Gastrocnemius medialis (tissue), 4 donors: ENCODE data around the gene IQGAP1. TPM values are rescaled to one million over a fixed set of nuclear protein-coding genes. Genes with fewer than 3 reads are reported as not detected.

ENCODE experiments used
- ATAC-seq, 2 donors: fragments of 150-250 bp; one replicate each; pipeline ENCODE4 v1.9.1; 2016
- DNase-seq, 2 donors: peaks; one replicate each; pipeline ENCODE4 v3.0.0-alpha.2; 2019
- H3K27ac ChIP-seq, 4 donors: fragments of 200-600 bp; sonication (generic); 1 replicate in 1 of 4; 2 replicates in 3 of 4; pipeline ENCODE4 v1.5.1; 2016 to 2018; ENCODE audit warnings: mild to moderate bottlenecking in 2 of 4, moderate library complexity in 1 of 4
- H3K27me3 ChIP-seq, 3 donors: fragments of 200-600 bp; sonication (generic) in 2 of 3; 1 replicate in 1 of 3; 2 replicates in 2 of 3; pipeline versions ENCODE4 v1.5.1 to v1.6.0; 2016 to 2019; ENCODE audit warnings: mild to moderate bottlenecking in 1 of 3, moderate library complexity in 1 of 3
- H3K36me3 ChIP-seq, 2 donors: fragments of 200-600 bp; sonication (generic) in 1 of 2; one replicate each; pipeline ENCODE4 v1.5.1; 2017 to 2018
- H3K4me1 ChIP-seq, 2 donors: fragments of 200-600 bp; sonication (generic) in 1 of 2; one replicate each; pipeline ENCODE4 v1.5.1; 2016 to 2017; ENCODE audit warnings: mild to moderate bottlenecking in 2 of 2
- H3K4me3 ChIP-seq, 4 donors: fragments of 200-600 bp; sonication (generic) in 3 of 4; 1 replicate in 1 of 4; 2 replicates in 3 of 4; pipeline ENCODE4 v1.5.1; 2016 to 2019; ENCODE audit warnings: mild to moderate bottlenecking in 2 of 4
- H3K9me3 ChIP-seq, 3 donors: fragments of 200-600 bp; sonication (generic) in 2 of 3; 1 replicate in 1 of 3; 2 replicates in 2 of 3; pipeline ENCODE4 v1.5.1; 2016 to 2019
- CTCF ChIP-seq, 5 experiments: fragments of 450-650 bp in 3 of 5; fragments of 200-600 bp in 2 of 5; sonication (generic) in 2 of 5; IDR thresholded peaks in 4 of 5; conservative IDR thresholded peaks in 1 of 5; 1 replicate in 4 of 5; 2 replicates in 1 of 5; pipeline ENCODE4 v1.5.1; 2016 to 2019; ENCODE audit warnings: antibody characterized with exemption in 5 of 5, mild to moderate bottlenecking in 3 of 5, moderate library complexity in 3 of 5
- POLR2A ChIP-seq, 2 donors: fragments of 450-650 bp; IDR thresholded peaks; one replicate each; pipeline ENCODE4 v1.6.1; 2017; ENCODE audit warnings: antibody characterized with exemption in 2 of 2, mild to moderate bottlenecking in 2 of 2, moderate library complexity in 2 of 2
- in situ Hi-C, 4 donors: fragments of 200-750 bp; cut with MboI; loops; one replicate each; pipeline versions ENCODE4 v1.15.0 to v1.8.0; 2017; ENCODE audit warnings: low sequenced_read_pairs in 4 of 4
- intact Hi-C: fragments of 100-400 bp; cut with DNase I; formaldehyde crosslinking; loops from one replicate; pipeline ENCODE4 v1.15.1; 2023; ENCODE audit warnings: low total_unique reads
- total RNA-seq, 4 donors: library from RNA; depleted of rRNA; stranded (reverse); fragments of >200 nt; gene quantifications; one replicate each; pipeline versions ENCODE4 v1.1.0 to v1.2.3, GENCODE V29; 2016

IQGAP1 gene
- total RNA-seq, 4 donors from 2014 or later = 39.1 to 92.7 (median 59.1) TPM

DNA sequence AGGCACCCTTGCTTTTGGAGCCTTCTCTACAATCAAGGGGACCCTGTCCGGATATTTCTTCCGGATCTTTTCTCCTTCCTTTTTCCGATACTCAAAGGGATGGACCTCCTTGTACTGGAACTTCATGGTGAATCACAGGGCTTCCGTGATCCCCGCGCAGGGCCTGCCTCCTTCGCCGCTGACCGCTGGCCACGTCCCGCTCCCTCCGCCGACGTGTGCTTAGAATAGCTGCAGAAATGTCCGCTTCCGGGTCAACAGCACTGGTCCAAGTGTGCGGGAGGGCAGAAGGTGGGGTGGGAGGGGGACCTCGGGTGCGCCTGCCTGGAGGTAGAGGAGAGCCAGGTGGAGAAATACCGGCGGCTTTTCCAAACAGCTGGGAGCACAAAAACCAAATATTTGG is 39.0 kb upstream of the IQGAP1 start:
- in situ Hi-C loops = loop anchor here in 1 of 4 donors (25.0 kb wide), 1 partner anchor 138 kb away; no protein-coding TSS in a partner anchor
- no peaks in the 10 kb centered on the region for H3K27me3 ChIP-seq
- DNase-seq = no peak
- H3K4me3 ChIP-seq = no peak overlapping the region
- no peak overlapping the region for H3K27ac ChIP-seq
- no peaks in the 10 kb centered on the region for H3K36me3 ChIP-seq
- no peak for ATAC-seq
- peaks cover 4 to 9% of the 10 kb centered on the region in 2 donors for H3K4me1 ChIP-seq
- no peaks in the 10 kb centered on the region for H3K9me3 ChIP-seq
- intact Hi-C loops = no loop called here
- TF ChIP-seq POLR2A (IDR thresholded peaks at IDR 0.05) (no peak), CTCF (IDR thresholded peaks at IDR 0.05 in 4 of 5, conservative IDR thresholded peaks at IDR 0.05 in 1 of 5) (no peak)

GRCh38 chr15:90349821-90350220 is 38.2 kb upstream of the IQGAP1 start:
- H3K9me3 ChIP-seq = no peaks in the 10 kb centered on the region
- in situ Hi-C loops = loop anchor here in 1 of 4 donors (25.0 kb wide), 1 partner anchor 137 kb away; no protein-coding TSS in a partner anchor
- no peaks in the 10 kb centered on the region for H3K36me3 ChIP-seq
- H3K27me3 ChIP-seq = no peaks in the 10 kb centered on the region
- no peak for DNase-seq
- H3K27ac ChIP-seq = no peak overlapping the region
- TF ChIP-seq CTCF (IDR thresholded peaks at IDR 0.05 in 4 of 5, conservative IDR thresholded peaks at IDR 0.05 in 1 of 5) (no peak), POLR2A (IDR thresholded peaks at IDR 0.05) (no peak)
- intact Hi-C loops = no loop called here
- ATAC-seq = no peak
- no peak overlapping the region for H3K4me3 ChIP-seq
- peaks cover 4 to 9% of the 10 kb centered on the region in 2 donors for H3K4me1 ChIP-seq

DNA sequence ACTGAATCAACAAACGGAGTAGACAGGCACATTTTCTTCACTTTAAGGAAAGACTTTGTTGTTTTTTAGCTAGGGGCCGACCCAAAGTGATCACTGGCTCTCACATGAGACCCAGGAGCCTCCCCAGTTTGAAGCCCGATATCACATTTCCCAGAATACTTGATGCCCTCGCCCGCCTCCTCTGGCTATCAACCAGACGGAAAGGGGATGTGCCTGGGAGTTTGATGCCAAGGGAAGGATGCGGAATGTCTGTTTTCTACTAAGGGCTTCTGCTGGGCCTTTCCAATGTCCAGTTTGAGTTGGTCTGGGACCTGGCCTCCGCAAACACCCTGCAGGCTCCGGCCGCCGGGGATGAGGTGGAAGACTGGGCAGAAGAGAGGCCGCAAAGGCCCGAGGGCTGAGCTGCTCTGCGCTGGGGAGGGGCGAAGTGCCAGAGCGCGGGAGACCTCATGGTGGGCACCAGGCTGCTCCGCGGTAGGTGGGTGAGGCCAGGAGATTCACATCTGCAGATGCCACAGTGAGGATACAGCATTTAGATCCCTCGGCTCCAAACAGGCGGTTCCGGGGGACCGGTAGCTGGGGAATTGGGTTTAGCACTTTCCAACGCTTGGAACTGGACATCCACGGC is 36.4 kb upstream of the IQGAP1 start:
- DNase-seq = no peak
- intact Hi-C loops (loop anchor here (1.0 kb wide), 1 partner anchor 37 kb away; the partner anchor contains the start of gene IQGAP1), in situ Hi-C loops (no loop called here)
- Histone ChIP-seq H3K27ac (peak overlapping the region; percentile 2 to 99 (median 93)), H3K9me3 (no peaks in the 10 kb centered on the region), H3K4me1 (peaks cover 4 to 9% of the 10 kb centered on the region in 2 donors), H3K36me3 (peaks cover 0 to 6% of the 10 kb centered on the region in 2 donors), H3K27me3 (no peaks in the 10 kb centered on the region), H3K4me3 (peak overlapping the region; percentile 76 to 95 (median 84))
- TF ChIP-seq CTCF (IDR thresholded peaks at IDR 0.05 in 4 of 5, conservative IDR thresholded peaks at IDR 0.05 in 1 of 5) (no peak), POLR2A (IDR thresholded peaks at IDR 0.05) (no peak)
- ATAC-seq = no peak

DNA sequence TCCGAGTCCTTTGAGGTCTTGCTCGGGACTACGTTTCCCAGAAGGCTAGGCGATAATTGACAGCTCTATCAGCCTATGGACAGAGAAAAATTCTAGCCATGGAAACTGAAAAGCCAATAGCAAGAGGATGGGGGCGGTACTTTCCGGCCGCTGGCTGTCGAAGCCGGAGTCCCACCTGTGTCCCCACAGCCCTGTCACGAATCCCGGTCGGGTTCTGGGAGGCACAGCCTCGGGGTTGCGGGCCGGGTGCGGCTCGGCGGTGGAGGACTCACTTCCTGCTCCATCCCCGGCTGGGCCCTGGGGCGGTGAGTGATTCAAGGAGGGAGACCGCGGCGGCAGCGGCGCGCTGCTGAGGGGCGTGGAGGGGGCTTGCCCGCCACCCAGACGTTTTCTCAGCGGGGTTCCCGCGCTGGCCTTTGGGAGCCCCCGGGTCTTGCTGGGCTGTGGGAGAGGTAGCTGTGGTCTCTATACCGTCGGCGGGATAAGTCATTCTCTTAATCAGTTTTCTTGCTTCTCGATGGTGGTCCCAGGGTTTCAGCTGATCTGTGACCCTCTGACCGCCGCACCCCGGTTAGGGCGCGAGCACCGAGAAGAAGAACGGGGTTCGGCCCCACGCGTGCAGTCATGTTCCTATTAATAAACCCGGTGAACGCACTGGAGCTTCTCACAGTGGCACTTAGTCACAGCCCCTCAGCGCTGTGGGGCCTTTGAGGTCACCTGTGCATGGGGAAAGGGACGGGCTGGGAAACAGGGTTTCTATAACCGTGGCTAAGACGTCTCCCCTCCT is 35.7 kb upstream of the IQGAP1 start, which contains the start of gene ZNF774:
Gene ZNF774, plus strand, starts transcription at position 178 of the 787 bp plus-strand sequence. CDS start 2,377 bp downstream, outside the sequence.
- ATAC-seq (peak; percentile 97 to 99), DNase-seq (peak; percentile 94 to 96)
- peak within 1 kb of the TSS; percentile 90 to 99 (median 93) for H3K27ac ChIP-seq
- TF ChIP-seq POLR2A (IDR thresholded peaks at IDR 0.05) (peak; percentile 94 to 96), CTCF (IDR thresholded peaks at IDR 0.05 in 4 of 5, conservative IDR thresholded peaks at IDR 0.05 in 1 of 5) (no peak)
- no peaks in the 10 kb centered on the region for H3K27me3 ChIP-seq
- peaks cover 4 to 9% of the 10 kb centered on the region in 2 donors for H3K4me1 ChIP-seq
- in situ Hi-C loops = no loop called here
- H3K9me3 ChIP-seq = no peaks in the 10 kb centered on the region
- H3K36me3 ChIP-seq = peaks cover 0 to 13% of the 10 kb centered on the region in 2 donors
- H3K4me3 ChIP-seq = peak within 1 kb of the TSS; percentile 76 to 95 (median 84)
- intact Hi-C loops = loop anchor here (1.0 kb wide), 1 partner anchor 36 kb away; the partner anchor contains the start of gene IQGAP1
